22Rv1 (cell line): ENCODE results near the gene AGMO.

Experiments used
- CTCF ChIP-seq: fragments of 450-650 bp; IDR thresholded peaks from 2 replicates; pipeline ENCODE4 v1.5.1; 2017; ENCODE audit warnings: mild to moderate bottlenecking
- ZFX ChIP-seq: fragments of 450-650 bp; IDR thresholded peaks from 2 replicates; pipeline ENCODE4 v1.6.1; 2017; ENCODE audit warnings: antibody characterized with exemption, borderline replicate concordance

GRCh38 chr7:15487896-15488295 is 73.9 kb downstream of the AGMO start:
- no peak for TF ChIP-seq CTCF
- TF ChIP-seq ZFX: no peak
